Rectal smooth muscle tissue (tissue), 1 donor: ENCODE data around the gene UNC5C.

Source experiments
- H3K27ac ChIP-seq: one replicate; pipeline ENCODE4 v1.7.0; 2013; ENCODE audit warnings: low read depth, low read length, inconsistent platforms
- H3K27me3 ChIP-seq: one replicate; pipeline ENCODE4 v1.7.0; 2013; ENCODE audit warnings: low read length; ENCODE audit not compliant: control insufficient read depth, insufficient read depth
- H3K36me3 ChIP-seq: one replicate; pipeline ENCODE4 v1.7.0; 2013; ENCODE audit warnings: low read length; ENCODE audit not compliant: control insufficient read depth, insufficient read depth
- H3K4me1 ChIP-seq: one replicate; pipeline ENCODE4 v1.7.0; 2013; ENCODE audit warnings: low read length; ENCODE audit not compliant: control insufficient read depth, insufficient read depth
- H3K4me3 ChIP-seq: one replicate; pipeline ENCODE4 v1.7.0; 2013; ENCODE audit warnings: low read length
- H3K9ac ChIP-seq: one replicate; pipeline ENCODE4 v1.7.0; 2013; ENCODE audit warnings: low read length

UNC5C gene

DNA sequence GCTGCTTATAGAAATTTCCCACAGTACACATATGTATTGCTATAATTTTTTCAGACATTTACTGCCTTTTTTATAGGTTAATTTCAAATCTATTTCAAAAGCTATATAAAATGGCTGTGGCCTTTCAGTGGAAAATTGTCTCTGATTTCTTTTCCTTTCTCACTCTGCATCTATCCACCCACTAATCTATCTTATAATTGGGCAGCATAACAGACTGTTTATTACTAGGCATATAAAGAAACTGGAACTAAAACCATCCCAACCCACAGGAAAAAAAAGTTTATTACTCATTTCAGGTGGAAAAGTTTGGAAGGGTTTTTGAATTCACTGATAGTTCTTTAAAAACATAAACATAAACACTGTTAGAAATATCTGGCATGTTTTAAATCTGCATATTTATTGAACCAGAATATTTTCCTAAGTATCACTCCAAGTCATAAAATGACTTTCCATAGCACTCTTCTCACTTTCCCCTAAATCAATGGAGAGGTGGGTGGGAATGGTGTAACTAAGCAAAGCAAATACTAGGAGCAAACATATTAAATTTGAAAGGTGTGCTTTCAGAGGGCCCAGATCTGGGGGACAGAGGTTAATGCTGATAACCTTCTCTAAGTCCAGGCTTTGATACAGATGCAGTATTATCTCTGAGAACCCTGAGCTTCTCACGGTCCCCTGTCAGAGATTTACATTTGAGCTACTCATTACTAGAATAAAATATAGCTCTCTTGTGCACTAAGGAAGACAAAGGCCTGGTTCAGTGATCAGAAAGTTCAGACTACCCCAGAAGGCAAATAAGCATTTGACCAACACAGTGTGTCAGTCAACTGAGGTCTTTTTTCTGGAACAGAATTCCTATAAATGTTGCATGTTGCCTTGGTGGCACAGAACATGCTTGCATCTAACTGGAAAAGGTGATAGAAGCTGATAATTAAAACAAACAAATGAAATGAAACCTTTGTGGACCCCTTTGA, 328.3 kb downstream of the UNC5C start:
- no peak overlapping the region for H3K9ac ChIP-seq
- no peak overlapping the region for H3K4me3 ChIP-seq
- no peaks in the 10 kb centered on the region for H3K27me3 ChIP-seq
- no peaks in the 10 kb centered on the region for H3K4me1 ChIP-seq
- no peaks in the 10 kb centered on the region for H3K36me3 ChIP-seq
- H3K27ac ChIP-seq: no peak overlapping the region

DNA sequence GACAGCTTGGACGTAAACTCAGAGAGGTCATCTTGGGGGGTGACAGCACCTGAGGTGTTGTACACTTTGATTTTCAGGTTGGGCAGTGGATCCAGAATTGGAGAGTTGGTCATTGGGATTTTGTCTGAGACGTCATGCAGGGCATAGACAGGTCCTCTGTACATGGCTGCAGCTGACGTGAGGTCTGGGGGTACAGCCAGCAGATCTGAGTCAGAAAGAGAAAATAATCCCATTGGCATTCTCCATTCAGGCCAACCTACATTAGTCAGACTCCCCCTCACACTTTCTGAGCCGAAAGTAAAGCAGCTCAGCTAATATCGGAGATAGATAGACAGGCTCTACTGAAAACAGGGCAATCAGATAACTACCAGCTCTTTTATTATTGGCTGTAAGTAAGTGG, 329.7 kb downstream of the UNC5C start:
- Histone ChIP-seq H3K4me3 (no peak overlapping the region), H3K27ac (no peak overlapping the region), H3K4me1 (no peaks in the 10 kb centered on the region), H3K9ac (no peak overlapping the region), H3K36me3 (no peaks in the 10 kb centered on the region), H3K27me3 (no peaks in the 10 kb centered on the region)

- Histone ChIP-seq H3K27me3 (no peaks in the 10 kb centered on the region), H3K27ac (no peak overlapping the region), H3K4me3 (no peak overlapping the region), H3K9ac (no peak overlapping the region), H3K4me1 (no peaks in the 10 kb centered on the region), H3K36me3 (no peaks in the 10 kb centered on the region)
These were observed 331.6 kb downstream of the UNC5C start for GRCh38 chr4:95217197-95217596.

DNA sequence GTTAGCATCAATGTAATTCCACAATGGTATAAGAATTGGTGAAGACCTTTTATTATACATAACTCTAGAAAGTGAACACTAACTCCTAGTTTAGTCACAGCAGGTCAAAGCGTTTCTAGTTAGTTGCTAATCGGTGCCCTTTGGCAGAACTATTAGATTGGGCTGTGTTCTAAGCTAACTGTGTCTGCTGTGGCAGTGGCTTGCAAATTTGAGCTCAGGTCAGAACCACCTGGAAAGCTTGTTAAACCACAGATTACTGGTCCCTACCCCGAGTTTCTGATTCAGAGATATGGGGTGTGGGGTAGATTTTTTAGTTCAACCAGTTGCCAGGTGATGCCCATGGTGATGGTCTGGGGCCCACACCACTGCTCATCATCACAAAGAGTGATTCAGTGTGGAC, 332.1 kb downstream of the UNC5C start:
- no peak overlapping the region for H3K9ac ChIP-seq
- no peak overlapping the region for H3K27ac ChIP-seq
- no peaks in the 10 kb centered on the region for H3K4me1 ChIP-seq
- H3K27me3 ChIP-seq: no peaks in the 10 kb centered on the region
- H3K4me3 ChIP-seq: no peak overlapping the region
- no peaks in the 10 kb centered on the region for H3K36me3 ChIP-seq

GRCh38 chr4:95215991-95216605, 332.7 kb downstream of the UNC5C start:
- H3K4me1 ChIP-seq: no peaks in the 10 kb centered on the region
- no peak overlapping the region for H3K4me3 ChIP-seq
- H3K27ac ChIP-seq: no peak overlapping the region
- no peaks in the 10 kb centered on the region for H3K27me3 ChIP-seq
- H3K9ac ChIP-seq: no peak overlapping the region
- H3K36me3 ChIP-seq: no peaks in the 10 kb centered on the region

GRCh38 chr4:95215043-95215442, 333.7 kb downstream of the UNC5C start:
- no peak overlapping the region for H3K9ac ChIP-seq
- no peaks in the 10 kb centered on the region for H3K36me3 ChIP-seq
- H3K27me3 ChIP-seq: no peaks in the 10 kb centered on the region
- H3K27ac ChIP-seq: no peak overlapping the region
- no peak overlapping the region for H3K4me3 ChIP-seq
- H3K4me1 ChIP-seq: no peaks in the 10 kb centered on the region

- Histone ChIP-seq H3K4me3 (no peak overlapping the region), H3K4me1 (no peaks in the 10 kb centered on the region), H3K27ac (no peak overlapping the region), H3K27me3 (no peaks in the 10 kb centered on the region), H3K9ac (no peak overlapping the region), H3K36me3 (no peaks in the 10 kb centered on the region)
These were observed 334.4 kb downstream of the UNC5C start for GRCh38 chr4:95214408-95214807.

GRCh38 chr4:95213366-95213765, 335.4 kb downstream of the UNC5C start:
- Histone ChIP-seq H3K9ac (no peak overlapping the region), H3K27me3 (no peaks in the 10 kb centered on the region), H3K4me1 (no peaks in the 10 kb centered on the region), H3K4me3 (no peak overlapping the region), H3K36me3 (no peaks in the 10 kb centered on the region), H3K27ac (no peak overlapping the region)

DNA sequence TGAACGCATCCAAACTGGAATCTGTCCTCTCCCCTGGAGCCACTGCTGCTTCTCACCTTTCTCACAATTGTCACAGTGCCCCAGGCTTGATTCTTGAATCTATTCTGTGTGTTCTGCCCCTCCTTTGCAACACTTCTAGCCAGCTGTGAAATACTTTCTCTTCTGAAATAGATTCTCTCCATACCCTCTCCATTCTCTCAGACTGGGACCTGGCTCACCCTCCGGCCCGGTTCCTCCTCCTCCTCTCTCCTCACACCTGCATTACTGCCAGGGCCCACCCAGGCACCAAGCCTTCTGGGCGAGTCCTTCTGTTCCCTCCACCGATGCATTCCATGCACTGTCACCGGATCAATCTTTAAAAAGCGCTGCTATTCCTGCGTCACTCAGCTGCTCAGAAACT, 336.1 kb downstream of the UNC5C start:
- Histone ChIP-seq H3K9ac (no peak overlapping the region), H3K27me3 (no peaks in the 10 kb centered on the region), H3K4me1 (no peaks in the 10 kb centered on the region), H3K36me3 (no peaks in the 10 kb centered on the region), H3K4me3 (no peak overlapping the region), H3K27ac (no peak overlapping the region)

DNA sequence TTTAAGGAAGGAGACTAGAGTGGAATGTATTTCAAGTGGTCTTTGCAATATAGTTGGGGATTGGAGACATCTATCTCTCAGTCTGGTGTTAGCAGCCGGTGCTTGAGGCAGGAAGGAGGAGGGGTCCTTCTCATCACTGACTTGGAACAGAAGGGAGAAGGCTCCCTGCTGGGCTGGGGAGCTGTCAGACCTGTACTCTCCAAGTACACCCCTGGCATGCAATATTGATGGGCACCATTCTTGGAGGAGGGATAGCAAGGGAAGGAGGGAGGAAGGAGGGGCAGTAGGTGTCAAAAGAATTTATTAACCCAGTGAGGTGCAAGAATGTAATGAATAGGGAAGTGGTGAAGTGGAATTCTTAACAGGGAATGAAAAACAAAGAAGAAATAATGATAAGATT, 338.8 kb downstream of the UNC5C start:
- no peaks in the 10 kb centered on the region for H3K27me3 ChIP-seq
- H3K4me1 ChIP-seq: no peaks in the 10 kb centered on the region
- H3K27ac ChIP-seq: no peak overlapping the region
- no peak overlapping the region for H3K4me3 ChIP-seq
- no peak overlapping the region for H3K9ac ChIP-seq
- no peaks in the 10 kb centered on the region for H3K36me3 ChIP-seq

DNA sequence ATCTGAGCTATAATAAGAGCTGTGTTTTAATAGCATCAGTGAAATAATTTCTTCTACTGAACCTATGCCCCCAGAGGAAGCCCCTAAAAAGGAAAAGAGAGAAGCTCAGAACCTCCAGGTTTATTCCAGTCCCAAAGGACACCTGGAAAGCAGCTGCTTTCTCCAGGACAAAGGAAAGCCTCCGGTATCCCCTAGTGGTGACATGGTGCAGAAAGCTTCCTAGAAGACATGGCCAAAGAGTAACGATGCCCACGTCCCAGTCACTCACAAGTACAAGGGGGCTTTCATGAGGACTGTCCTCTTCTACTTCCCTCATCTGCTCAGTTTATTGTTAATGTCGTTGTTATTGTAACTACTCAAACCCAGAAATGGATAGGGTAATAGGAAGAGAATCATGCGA, 343.9 kb downstream of the UNC5C start:
- no peaks in the 10 kb centered on the region for H3K36me3 ChIP-seq
- H3K9ac ChIP-seq: no peak overlapping the region
- no peaks in the 10 kb centered on the region for H3K27me3 ChIP-seq

DNA sequence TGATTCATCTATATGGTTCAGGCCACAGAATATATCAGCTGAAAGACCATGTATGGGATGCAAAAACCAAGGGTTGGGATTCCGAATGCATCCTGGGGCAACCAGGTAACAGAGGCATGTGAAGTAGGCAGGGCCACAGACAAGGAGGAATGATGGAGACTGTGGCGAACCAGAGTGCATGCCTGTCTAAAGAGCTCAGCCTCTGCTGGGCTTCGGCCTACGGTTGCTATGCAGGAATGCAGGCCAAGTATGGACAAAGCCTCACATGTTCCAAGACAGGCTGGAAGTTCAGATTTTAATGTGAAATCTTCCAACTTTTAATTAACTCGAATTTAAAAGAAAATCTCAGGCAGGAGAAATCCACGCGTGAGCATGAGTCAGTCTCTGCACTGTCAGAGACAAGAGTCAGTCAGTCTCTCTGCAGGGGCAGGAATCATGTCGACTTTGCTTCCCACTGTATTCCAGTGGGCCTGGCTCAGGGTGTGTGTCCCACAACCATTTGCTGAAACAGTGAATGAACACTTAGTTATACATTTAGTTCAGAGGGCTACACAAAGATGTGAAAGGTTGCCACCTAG, 344.4 kb downstream of the UNC5C start:
- H3K9ac ChIP-seq: no peak overlapping the region

More for the DNA sequence above, 343.9 kb downstream of the UNC5C start:
- H3K4me1 ChIP-seq: no peaks in the 10 kb centered on the region
- no peak overlapping the region for H3K27ac ChIP-seq
- H3K4me3 ChIP-seq: no peak overlapping the region

More for the DNA sequence above, 344.4 kb downstream of the UNC5C start:
- H3K27me3 ChIP-seq: no peaks in the 10 kb centered on the region
- no peaks in the 10 kb centered on the region for H3K4me1 ChIP-seq
- no peak overlapping the region for H3K4me3 ChIP-seq
- no peaks in the 10 kb centered on the region for H3K36me3 ChIP-seq
- no peak overlapping the region for H3K27ac ChIP-seq
